NCI-H446 (cell line): Measurements from ENCODE around the gene RGPD3.
"Not testable (repeated sequence)": the region's sequence is repeated elsewhere in the genome, so short reads cannot be mapped to it uniquely, and the experiment has no call there.

ENCODE experiments used
- DNase-seq, 2 experiments: peaks; one replicate each; lab custom pipeline; 2025; lab: John Stamatoyannopoulos, UW

RGPD3 gene

DNA sequence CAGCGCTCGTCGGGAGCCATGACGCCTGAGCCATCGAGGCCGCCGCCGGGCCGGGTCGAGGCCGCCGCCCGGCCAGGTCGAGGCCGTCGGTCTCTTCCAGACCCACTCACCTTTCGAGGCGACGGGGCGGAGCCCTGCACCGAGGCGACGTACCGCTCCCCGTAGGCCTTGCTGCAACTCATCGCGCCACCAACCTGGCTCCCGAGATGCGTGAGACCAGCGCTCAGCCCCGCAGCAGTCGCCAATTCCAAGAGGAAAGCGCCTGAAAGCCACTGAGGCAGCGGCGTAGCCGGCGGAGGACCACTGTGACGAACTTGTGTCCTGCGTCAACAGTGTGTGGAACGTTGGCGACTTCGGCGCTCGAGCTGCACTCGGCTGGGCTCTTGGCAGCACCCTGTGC, at the start of gene RGPD3:
Gene RGPD3, minus strand, starts transcription at position 307 of the 400 bp plus-strand sequence. Its CDS starts 125 bp downstream, at position 182.
- DNase-seq = not testable (repeated sequence)

DNA sequence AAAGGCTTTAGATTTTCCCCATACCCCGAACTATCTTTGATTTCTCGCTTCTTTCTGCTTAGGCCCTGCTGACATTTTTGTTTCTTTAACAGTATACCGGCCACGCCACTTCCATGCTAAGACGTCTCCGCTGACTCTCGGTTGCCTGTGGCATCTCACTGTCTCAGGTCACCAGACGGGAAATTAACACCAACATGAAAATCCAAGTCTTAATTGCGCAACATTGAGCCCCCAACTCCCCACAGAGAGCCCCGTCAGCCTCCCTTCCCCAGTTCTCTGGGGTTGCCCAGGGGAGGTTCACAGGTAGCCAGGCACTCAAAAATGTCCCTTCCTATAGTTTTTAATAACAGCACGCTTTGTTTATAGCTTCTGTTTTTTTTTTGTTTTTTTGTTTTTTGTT, 49.1 kb upstream of the RGPD3 start:
- DNase-seq = no peak

DNA sequence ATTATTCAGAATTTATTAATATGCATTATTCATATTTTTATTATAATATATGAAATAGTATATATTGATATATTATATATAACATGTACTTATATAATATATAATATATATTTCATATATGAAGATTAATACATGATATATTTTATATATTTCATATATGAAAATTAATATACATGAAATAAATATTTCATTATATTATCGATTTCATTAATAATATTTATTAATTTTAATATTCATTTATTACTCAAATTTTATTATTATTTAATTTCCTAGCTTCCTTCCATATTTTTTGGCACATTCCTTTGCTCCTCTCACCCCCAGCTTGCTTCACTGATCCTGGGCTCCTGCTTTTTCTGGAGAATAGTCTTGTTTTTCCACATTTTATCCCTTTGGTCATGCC, 48.7 kb upstream of the RGPD3 start:
- no peak for DNase-seq

DNA sequence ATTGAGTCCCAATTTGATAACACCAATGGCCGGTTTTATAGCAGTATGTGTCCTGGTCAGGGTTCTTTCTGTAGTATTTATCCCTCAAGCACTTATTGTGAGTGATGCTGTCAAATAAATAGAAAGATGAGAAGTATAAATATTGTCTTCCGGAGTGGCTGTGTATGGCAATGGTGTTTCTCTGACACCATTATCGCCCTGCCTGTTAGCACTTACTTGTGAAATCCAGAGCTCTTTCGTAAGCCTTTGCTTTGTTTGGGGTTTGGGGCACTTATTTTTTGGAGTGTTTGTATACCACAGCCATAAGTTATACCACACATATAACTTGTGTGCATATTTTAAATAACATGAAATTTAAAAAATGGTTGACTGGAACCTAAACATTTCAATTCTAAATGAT, 48.2 kb upstream of the RGPD3 start:
- no peak for DNase-seq

DNA sequence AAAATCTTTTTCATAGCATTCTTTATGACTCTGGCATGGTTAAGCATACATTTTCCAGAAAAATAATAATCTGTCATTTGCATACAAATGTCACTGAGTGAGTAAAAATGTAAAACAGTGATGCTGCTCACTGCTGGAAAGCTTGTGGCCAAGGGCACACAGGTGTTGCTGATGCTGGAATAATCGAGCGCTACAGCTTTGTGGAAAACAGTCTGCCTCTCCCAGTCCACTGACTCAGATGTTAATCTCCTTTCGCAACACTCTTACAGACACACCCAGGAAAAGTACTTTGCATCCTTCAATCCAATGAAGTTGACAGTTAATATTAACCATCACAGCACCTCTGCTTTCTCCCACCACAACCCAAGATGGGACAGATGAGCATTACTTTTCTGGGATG, 46.6 kb upstream of the RGPD3 start:
- not testable (repeated sequence) for DNase-seq

DNA sequence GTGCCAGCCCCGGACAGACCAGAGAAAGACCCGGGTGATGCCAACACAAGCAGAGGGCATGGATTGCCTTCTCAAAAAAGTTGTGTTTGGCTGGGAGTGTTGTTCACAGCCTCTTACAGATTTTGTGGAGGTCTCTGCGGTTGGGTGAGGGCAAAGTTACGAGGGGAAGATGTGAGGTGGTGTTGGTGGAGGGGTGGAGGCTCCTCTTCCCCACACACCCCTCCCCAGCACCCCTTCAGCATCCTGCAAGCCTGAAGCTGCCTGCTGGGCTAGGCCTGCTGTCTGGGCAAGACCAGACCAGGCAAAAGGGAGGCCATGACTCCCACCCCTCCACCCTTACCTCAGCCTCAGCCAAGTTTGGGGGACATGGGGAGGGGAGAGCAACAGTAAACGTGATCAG, 45.2 kb upstream of the RGPD3 start:
- DNase-seq = not testable (repeated sequence)

DNA sequence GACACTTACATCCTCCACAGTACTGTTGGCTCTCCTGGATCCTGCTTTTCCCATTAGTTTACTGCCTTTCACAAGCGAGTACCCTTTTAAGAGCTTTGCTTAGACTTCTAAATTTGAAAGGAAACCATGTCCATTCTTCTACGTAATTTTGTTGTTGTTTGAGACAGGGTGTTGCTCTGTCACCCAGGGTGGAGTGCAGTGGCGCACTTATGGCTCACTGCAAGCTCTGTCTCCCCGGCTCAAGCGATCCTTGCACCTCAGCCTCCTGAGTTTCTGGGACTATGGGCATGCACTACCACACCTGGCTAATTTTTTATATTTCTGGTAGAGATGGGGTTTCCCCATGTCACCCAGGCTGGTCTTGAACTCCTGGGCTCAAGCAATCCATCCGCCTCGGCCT, 43.7 kb upstream of the RGPD3 start:
- not testable (repeated sequence) for DNase-seq

DNA sequence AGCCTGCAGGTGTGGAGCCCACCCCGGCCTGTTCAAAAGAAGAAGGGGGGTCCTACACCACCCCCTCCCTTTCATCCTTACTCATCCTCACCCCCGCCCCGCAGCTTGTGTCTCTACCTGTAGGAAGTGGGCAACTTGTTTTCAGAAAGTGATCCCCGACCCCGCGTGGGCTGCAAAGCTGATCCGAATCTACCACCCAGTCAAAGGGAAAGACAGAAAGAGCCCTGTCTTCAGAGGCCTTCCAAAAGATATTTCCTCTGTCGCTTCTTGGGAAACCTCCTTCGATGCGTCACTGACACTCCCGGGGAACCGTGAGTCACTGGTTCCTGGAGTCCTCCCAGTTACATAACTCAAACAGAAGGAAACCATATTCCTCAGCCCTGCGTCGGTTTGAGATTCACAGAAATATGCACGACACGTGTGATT, 43.3 kb upstream of the RGPD3 start:
- DNase-seq = not testable (repeated sequence)

DNA sequence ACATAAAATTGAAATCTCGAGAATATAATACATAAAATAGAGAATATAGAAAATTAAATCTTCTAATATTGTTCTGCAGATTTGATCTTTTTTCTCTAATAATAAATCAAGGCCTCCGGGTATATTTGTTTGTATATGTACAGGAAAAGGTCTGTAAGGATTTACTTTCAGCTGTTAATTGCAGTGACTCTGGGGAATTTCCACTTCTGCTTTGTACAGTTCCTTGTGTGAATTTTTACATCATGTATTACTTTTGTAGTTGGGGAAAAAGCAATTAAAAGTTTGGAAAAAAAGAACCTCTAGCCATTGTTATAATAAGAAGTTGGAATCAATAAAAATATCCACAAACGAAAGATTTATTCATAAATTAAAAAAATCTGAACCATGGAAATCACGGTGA, 42.6 kb upstream of the RGPD3 start:
- not testable (repeated sequence) for DNase-seq

DNA sequence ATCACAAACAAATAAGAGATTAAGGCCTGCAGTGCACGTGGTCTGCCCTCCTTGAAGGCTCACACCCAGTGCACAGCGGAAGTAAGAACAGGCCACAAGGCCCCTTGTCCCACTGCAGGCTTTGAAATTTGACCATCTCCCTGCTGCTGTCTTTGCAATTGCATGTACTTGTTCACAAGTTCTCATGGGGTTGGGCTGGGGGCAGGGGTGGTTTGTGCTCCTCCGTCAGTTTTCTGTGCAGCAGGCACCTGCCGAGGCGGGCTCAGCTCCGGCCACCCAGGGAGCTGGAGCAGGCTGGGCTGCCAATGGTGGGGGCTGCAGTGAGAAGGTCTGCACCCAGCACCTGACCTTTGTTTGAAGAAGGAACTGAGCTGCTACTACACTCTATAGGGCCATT, 41.2 kb upstream of the RGPD3 start:
- DNase-seq = not testable (repeated sequence)

DNA sequence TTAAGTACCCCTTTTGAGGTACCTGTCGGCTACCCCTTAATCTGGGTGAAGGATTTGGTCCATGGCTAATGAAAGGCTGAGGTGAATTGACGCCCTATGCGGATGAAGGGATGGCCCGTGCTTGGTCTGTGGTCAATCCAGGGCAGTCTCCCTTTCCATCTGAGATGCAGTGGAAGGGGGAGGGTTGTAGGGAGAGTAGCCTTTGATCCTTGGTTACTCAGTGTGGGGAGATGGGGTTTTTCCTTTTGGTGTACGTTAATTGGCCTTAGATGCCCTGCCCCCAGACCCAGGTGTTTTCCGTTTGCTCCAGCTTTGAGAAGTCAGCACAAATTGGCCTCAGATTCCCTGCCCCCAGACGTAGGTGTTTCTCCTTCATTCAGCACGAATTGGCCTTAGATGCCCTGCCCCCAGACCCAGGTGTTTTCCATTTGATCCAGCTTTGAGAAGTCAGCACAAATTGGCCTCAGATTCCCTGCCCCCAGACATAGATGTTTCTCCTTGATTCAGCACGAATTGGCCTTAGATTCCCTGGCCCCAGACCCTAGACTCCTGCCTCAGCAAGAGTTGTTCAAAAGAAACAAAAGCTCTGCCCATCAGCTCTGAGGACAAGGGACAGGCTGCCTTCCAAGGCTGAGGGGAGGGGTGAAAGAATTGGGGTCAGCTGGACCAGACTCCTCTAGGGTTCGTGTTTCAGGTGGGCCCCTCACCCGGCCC, 40.6 kb upstream of the RGPD3 start:
- DNase-seq = not testable (repeated sequence)

DNA sequence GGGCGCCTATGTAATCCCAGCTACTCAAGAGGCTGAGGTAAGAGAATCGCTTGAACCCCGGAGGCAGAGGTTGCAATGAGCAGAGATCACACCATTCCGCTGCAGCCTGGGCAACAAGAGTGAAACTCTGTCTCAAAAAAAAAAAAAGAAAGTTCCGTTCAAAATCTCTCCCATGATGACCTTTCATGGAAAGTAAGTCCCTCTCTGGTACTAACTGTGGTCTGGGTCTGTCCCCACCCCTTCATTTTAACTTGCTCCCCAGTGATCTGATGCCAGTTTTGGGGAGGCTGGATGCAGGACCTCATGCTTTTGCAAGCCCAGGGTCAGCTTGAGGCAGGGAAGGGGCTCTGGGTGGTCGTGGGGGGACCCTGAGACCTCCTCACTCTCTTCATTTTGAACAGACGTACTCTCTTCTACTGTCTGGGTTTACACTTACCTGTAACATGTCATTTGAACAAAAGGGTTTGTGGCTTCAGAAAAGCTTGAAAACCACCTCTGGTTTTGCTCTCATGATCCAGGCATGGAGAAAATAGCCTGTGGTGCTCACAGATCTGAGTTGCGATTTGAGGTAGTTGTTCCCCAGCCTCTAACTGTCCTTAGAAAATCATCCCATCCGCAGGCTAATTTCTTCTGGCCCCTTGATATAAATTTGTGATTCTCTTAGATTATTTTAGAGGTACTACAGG, 37.9 kb upstream of the RGPD3 start:
- not testable (repeated sequence) for DNase-seq

DNA sequence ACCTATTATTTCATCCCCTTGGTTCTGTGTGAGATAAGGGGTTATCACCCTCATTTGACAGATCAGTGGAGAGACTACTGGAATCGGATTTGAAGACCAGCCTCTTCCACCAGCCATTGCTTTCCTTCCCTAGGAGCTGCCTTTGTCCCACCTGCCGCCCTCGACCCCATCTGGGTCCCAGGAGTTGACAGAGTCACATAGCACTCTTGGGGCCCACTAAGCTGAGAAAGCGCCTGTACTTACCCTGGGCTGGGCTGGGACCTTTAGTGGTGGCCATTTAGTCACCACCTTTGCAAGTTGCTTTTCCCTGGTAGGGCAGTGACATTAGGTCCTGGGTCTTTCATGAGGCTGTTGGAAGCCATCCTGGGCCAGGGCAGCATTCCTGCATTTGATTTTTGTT, 36.6 kb upstream of the RGPD3 start:
- DNase-seq = not testable (repeated sequence)

DNA sequence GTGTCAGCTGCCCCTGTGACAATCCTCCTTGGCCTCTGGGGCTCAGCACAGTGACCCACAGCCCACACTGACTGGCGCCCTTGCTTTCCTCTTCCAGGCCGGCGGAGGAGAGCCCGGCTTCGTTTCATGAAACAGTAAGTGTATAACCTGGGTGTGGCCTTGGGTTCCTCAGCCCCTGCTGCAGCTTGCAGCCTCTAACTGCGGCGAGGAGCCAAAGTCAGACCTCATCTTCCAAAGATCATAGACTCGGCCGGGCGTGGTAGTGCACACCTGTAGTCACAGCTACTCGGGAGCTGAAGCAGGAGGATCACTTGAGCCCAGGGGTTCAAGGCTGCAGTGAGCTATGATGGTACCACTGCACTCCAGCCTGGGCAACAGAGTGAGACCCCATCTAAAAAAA, 36.0 kb upstream of the RGPD3 start:
- DNase-seq = not testable (repeated sequence)

DNA sequence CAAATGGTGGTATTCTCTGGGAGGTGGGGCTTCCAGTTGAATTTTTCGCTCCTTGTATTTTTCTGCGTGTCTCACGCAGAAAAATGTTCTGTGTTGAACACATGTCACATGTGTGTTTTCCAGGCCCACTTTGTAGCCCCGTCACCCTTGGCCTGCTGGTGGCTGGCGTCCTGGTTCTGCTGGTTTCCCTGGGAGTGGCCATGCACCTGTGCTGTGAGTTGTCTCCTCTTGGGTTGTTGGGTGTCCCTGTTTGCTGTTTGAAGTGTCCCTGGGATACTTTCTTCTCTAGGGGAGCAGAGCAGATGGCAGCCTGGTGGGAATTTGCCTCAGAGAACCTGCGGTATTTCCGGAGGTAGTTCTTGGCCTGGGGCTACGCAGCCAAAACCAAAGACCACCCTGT, 34.1 kb upstream of the RGPD3 start:
- not testable (repeated sequence) for DNase-seq

DNA sequence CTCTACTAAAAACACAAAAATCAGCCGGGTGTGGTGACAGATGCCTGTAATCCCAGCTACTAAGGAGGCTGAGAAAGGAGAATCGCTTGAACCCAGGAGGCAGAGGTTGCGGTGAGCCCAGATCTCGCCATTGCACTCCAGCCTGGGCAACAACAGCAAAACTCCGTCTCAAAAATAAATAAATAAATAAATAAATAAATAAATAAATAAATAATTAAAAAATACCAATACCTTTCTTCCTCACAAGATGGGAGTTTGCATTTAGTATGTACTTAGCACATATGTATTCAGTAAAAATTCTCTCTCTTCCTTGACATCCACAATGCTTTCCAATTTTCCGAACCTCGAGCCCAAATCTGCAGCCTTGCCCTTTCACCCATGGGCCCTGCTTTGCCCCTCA, 32.1 kb upstream of the RGPD3 start:
- not testable (repeated sequence) for DNase-seq

DNA sequence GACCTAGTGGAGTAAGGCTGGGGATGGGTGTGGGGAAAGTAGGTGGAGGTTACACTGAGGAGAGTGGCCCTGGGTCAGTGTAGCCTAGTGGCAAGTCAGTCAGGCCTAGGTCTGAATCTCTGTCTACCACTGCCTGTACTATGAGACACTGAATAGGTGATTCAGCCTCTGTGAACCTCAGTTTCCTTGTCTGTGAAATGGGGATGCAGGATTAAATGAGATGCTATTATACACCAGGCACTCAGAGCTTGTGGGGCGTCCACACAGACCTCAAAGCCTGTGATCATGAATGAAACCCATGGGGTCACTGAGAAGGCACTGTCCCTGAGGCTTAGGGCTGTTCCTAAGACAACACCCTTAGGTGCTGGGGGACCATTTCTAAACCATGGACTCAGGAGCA, 30.3 kb upstream of the RGPD3 start:
- DNase-seq = not testable (repeated sequence)

DNA sequence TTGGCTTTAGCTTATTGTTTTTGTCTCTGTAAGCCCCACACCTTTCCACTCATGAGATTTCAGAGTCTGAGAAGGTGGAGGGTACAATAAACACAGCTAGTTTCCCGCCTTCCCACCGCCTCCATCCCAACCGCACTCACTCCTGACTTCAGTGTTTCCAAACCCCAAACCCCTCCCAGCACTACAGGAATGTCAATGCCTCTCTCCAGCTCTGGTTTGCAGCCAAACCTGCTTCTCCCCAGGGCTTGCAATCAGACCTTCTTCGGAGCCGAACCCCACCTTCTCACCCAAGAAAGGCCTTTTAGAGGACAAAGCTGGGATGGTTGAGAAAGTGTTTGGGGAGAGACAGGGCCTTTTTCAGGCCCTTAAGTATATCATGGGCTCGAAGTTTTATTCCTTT, 24.7 kb upstream of the RGPD3 start:
- DNase-seq = not testable (repeated sequence)

DNA sequence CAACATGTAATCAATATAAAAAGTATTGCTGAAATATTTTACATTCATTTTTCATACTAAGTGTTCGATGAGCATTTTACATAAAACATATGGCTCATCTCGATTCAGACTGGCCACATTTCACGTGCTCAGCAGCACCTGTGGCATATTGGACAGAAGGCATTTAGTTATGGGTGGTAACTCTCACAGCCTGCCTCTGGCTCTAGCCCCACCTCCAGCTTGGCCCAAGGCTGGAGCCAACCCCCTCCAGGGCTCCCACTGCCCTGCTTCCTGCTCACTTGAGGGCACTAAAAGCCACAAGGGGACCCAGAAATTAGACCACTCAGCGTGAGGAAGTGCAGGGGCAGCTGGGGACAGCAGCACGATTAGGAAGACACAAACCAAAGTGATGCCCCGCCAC, 24.2 kb upstream of the RGPD3 start:
- DNase-seq = not testable (repeated sequence)

DNA sequence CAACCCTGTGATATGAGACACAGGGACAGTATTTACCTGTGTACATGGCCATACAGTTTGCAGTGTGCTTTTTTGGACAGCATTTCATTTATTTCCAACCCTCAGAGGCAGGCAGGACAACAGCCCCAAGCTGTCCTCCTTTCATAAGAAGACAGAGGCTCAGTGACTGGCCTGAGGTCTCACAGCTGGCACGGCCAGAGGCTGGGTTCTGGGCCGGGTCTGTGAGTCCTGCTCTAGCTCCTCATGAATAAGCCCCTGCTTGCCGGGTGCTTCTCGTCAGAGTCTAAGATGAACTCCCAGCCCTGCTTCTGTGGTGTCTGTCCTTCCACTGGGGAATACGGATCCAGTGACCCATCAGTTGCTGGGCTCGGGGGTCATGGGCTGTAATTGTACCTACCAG, 21.5 kb upstream of the RGPD3 start:
- not testable (repeated sequence) for DNase-seq

DNA sequence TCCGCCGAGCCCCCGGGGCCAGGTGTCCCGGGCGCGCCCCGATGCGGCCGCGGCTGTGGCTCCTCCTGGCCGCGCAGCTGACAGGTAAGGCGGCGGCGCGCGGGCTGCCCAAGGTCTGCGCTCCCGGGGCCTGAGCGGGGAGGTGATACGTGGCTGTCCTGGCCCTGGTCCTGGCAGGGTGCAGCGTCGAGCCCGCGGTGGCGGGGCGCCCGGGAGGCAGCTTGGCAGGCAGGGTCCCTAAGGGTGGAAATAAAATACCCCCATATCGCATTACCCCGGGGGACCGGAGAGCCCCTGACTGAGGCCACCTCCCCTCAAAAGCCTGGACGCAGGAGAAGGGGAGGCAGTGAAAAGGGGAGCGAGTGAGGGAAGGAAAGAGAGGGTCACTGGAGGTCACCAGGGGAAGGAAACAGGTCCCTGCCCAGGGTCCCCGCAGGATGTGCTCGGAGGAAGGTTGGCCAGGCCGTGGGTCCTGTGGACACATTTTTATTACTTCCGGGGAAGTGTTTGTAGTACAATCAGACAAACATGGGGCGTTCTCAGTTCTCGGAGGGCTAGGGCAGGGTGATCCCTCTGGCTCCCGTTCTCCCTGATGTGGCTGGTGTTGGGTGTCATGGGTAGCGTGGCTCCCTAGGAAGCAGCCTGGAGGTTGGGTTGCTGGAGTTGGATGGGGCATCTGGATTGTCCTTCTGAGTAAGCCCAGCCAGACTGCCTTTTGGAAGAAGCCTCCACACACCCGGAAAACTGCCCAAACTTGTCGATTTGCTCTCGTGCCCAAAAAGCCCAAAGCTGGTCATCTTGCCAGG, 19.4 kb upstream of the RGPD3 start:
- not testable (repeated sequence) for DNase-seq

DNA sequence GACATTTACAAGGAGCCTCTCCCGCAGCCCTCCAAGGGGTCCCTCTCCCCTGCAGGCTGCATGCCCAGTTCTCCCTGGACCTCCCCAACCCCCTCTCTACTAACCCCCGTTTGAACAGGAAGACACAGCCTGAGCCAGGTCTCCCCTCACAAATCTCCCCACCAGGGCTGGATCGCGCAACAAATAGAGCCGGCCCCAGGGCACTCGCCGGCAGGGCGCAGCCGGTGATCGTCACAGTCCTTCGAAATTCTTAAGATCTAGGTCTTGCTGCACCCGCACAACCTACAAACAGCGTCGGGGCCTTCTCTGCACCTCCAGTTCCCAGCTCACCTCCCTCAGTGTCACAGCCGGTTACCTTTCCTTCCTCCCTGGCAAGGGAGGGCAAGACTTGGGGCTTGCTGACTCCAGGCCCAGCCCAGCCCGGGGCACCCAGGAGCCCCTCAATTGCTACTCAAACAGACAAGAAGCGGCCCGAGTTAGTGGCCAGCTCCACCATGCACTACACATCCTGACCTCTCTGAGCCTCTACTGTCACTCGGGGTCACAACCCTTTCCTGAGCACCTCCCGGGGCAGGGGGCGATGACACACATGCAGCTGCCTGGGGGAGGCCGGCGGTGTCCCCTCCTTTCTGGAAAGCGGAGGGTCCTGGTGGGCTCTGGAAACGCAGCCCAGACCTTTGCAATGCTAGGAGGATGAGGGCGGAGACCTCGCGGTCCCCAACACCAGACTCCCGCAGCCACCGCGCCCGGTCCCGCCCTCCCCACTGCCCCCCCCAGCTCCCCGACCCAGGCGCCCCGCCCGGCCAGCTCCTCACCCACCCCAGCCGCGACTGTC, 18.6 kb upstream of the RGPD3 start, which contains the start of gene CD8B2:
Gene CD8B2, plus strand, starts transcription at position 814 of the 835 bp plus-strand sequence. CDS start 63 bp downstream, outside the sequence.
- DNase-seq = not testable (repeated sequence)
